Neural crest cell (in vitro differentiated cells): Measurements from ENCODE around the gene USP6. TPM values are rescaled to one million over a fixed set of nuclear protein-coding genes. Genes with fewer than 3 reads are reported as not detected.

Source experiments
- DNase-seq: peaks from one replicate; pipeline ENCODE4 v3.0.0; 2021; ENCODE audit warnings: low read depth, mixed read lengths, low spot score
- H3K27ac Mint-ChIP-seq: one replicate; pipeline ENCODE4 v1.8.0; 2021; ENCODE audit warnings: mild to moderate bottlenecking, mixed read lengths; ENCODE audit not compliant: unreplicated experiment
- H3K27me3 Mint-ChIP-seq: 2 replicates; pipeline ENCODE4 v1.8.0; 2021; ENCODE audit warnings: low read depth, mild to moderate bottlenecking, mixed read lengths
- H3K36me3 Mint-ChIP-seq: 2 replicates; pipeline ENCODE4 v1.8.0; 2021; ENCODE audit warnings: low read depth, mild to moderate bottlenecking, mixed read lengths
- H3K4me1 Mint-ChIP-seq: 2 replicates; pipeline ENCODE4 v1.8.0; 2021; ENCODE audit warnings: mixed read lengths
- H3K4me3 Mint-ChIP-seq: one replicate; pipeline ENCODE4 v1.8.0; 2021; ENCODE audit warnings: mild to moderate bottlenecking, mixed read lengths
- H3K9me3 Mint-ChIP-seq: 2 replicates; pipeline ENCODE4 v1.8.0; 2021; ENCODE audit warnings: mixed read lengths
- total RNA-seq: library from RNA; stranded (reverse); gene quantifications from 2 replicates; pipeline ENCODE4 v1.2.1, GENCODE V29; 2021
- TF ChIP-seq, protein P1 (sequence below): fragments of 200-600 bp; sonication (generic); conservative IDR thresholded peaks from 2 replicates; pipeline ENCODE4 v1.5.0; 2021; ENCODE audit warnings: antibody characterized with exemption, mild to moderate bottlenecking

Gene USP6
- total RNA-seq, 1 donor from 2014 or later, result 0.26 TPM

DNA sequence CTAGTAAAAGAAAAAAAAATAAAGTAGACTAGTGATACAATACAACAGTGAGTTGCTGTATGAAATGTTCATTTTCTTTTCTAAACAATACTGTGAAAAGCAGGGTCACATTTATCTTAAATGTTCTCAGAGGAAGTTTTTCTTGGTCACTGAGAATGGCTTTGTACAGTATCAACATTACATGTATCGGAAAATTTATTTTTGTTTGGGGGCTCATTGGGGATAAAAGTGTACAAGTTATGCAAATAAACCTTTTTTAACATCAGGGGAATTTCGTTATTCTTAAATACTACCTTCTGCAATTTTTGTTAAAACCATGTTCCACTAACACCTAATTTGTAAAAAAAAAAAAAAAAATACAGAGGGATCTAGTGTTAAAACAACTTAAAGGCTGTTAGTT, 84.5 kb downstream of the USP6 start:
- Mint-ChIP-seq H3K4me1 (no peaks in the 10 kb centered on the region), H3K27me3 (no peaks in the 10 kb centered on the region), H3K36me3 (no peaks in the 10 kb centered on the region), H3K4me3 (no peak overlapping the region), H3K27ac (no peak overlapping the region), H3K9me3 (no peaks in the 10 kb centered on the region)
- DNase-seq, result no peak
- TF ChIP-seq, protein P1, sequence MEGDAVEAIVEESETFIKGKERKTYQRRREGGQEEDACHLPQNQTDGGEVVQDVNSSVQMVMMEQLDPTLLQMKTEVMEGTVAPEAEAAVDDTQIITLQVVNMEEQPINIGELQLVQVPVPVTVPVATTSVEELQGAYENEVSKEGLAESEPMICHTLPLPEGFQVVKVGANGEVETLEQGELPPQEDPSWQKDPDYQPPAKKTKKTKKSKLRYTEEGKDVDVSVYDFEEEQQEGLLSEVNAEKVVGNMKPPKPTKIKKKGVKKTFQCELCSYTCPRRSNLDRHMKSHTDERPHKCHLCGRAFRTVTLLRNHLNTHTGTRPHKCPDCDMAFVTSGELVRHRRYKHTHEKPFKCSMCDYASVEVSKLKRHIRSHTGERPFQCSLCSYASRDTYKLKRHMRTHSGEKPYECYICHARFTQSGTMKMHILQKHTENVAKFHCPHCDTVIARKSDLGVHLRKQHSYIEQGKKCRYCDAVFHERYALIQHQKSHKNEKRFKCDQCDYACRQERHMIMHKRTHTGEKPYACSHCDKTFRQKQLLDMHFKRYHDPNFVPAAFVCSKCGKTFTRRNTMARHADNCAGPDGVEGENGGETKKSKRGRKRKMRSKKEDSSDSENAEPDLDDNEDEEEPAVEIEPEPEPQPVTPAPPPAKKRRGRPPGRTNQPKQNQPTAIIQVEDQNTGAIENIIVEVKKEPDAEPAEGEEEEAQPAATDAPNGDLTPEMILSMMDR, result no peak

- Mint-ChIP-seq H3K27ac (no peak overlapping the region), H3K9me3 (no peaks in the 10 kb centered on the region), H3K27me3 (no peaks in the 10 kb centered on the region), H3K4me1 (no peaks in the 10 kb centered on the region), H3K36me3 (no peaks in the 10 kb centered on the region), H3K4me3 (no peak overlapping the region)
- TF ChIP-seq, protein P1, result no peak
- no peak for DNase-seq
Observed at GRCh38 chr17:5201011-5201410, 85.2 kb downstream of the USP6 start.

GRCh38 chr17:5203178-5203907, 87.5 kb downstream of the USP6 start:
- H3K36me3 Mint-ChIP-seq, result no peaks in the 10 kb centered on the region
- DNase-seq, result no peak
- no peaks in the 10 kb centered on the region for H3K9me3 Mint-ChIP-seq
- TF ChIP-seq, protein P1, result no peak
- no peak overlapping the region for H3K4me3 Mint-ChIP-seq
- no peaks in the 10 kb centered on the region for H3K27me3 Mint-ChIP-seq
- no peak overlapping the region for H3K27ac Mint-ChIP-seq
- no peaks in the 10 kb centered on the region for H3K4me1 Mint-ChIP-seq

GRCh38 chr17:5203908-5204294, 88.1 kb downstream of the USP6 start:
- H3K9me3 Mint-ChIP-seq, result no peaks in the 10 kb centered on the region
- no peaks in the 10 kb centered on the region for H3K27me3 Mint-ChIP-seq
- no peaks in the 10 kb centered on the region for H3K36me3 Mint-ChIP-seq
- H3K27ac Mint-ChIP-seq, result no peak overlapping the region
- TF ChIP-seq, protein P1, result no peak
- no peaks in the 10 kb centered on the region for H3K4me1 Mint-ChIP-seq
- no peak overlapping the region for H3K4me3 Mint-ChIP-seq
- no peak for DNase-seq

- TF ChIP-seq, protein P1, result no peak
Observed at GRCh38 chr17:5209396-5209795, 93.6 kb downstream of the USP6 start.

More at GRCh38 chr17:5209396-5209795, 93.6 kb downstream of the USP6 start:
- DNase-seq, result no peak
- Mint-ChIP-seq H3K27me3 (no peaks in the 10 kb centered on the region), H3K27ac (peak overlapping the region; percentile 35), H3K36me3 (no peaks in the 10 kb centered on the region), H3K9me3 (no peaks in the 10 kb centered on the region), H3K4me1 (no peaks in the 10 kb centered on the region), H3K4me3 (no peak overlapping the region)
